T1000 (cell line): ENCODE data around the gene TEAD3.
"Not testable (repeated sequence)": the region's sequence is repeated elsewhere in the genome, so short reads cannot be mapped to it uniquely, and the experiment has no call there.

ENCODE experiments used
- DNase-seq: peaks from one replicate; lab custom pipeline; 2025; ENCODE audit warnings: mixed read lengths; lab: John Stamatoyannopoulos, UW

TEAD3 gene

GRCh38 chr6:35496841-35497570 is at the start of gene TEAD3:
TEAD3 (minus strand) TSS chr6:35497079.
- DNase-seq, result peak; percentile 63

DNA sequence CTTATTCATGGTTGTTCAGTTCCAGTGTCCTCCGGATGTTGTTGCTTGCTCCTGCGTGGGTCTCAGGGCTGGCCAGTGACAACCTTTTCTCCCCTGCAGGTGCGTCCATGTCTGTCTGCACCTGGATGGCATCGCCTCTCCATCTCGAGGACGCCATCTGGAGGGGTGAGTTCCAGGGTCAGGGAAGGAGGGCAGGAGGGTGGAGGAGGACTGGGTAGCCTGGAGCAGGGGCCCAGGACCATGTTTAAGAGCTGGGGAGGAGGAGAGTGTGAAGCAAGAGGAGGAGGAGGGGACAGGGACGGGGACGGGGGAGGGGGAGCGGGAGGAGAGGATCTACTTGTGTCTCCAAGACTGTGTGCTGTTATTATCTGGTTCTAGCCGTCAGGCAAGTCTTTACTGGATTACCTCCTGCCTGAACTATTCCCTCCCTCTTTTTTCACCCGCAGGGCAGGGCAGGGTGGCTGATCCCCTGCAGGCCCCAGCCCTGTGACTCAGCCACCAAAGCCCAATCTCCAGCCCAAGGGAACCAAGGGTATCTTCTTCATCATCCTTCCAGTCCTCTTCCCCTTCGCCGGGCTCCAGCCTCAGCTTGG is 48.0 kb upstream of the TEAD3 start:
- DNase-seq, result peak; percentile 27

GRCh38 chr6:35543459-35544193 is 46.7 kb upstream of the TEAD3 start:
- no peak for DNase-seq

DNA sequence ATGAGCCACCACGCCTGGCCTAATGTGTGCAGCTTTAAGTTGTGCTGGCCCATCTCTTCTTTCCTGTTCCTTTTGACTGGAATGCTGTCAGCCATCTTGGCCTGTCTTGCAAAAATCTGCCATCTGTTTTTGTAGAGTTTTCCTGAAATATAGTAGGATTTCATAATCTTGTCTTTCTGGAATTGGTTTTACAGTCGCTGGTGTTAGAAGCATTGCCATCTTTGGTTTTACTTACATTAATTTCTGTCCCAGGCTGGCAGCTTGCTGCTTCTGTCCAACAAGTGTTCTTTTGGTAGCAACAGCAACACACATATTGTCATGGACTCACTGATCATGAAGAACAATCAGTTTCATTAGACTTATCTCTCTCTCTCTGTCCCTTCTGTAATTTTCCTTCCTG is 45.0 kb upstream of the TEAD3 start:
- DNase-seq, result no peak

GRCh38 chr6:35539223-35539622 is 42.3 kb upstream of the TEAD3 start:
- DNase-seq, result no peak

GRCh38 chr6:35535847-35536246 is 39.0 kb upstream of the TEAD3 start:
- not testable (repeated sequence) for DNase-seq

GRCh38 chr6:35534407-35535170 is 37.7 kb upstream of the TEAD3 start:
- no peak for DNase-seq

DNA sequence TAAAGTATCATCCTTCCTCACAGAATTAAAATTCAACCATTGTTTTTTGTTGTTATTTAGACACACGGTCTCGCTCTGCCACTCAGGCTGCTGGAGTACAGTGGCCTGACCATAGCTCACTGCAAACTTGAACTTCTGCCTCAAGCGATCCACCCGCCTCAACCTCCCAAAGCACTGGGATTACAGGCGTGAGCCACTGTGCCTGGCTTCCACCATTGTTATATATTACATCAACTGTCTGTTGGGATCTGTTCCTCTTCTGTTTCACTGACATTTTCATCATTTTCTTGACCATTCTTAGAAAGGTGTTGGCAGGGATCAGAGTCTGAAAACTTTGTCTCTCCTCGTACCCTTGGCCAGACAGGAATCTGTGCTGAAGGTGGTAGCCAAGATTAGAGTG is 37.1 kb upstream of the TEAD3 start:
- DNase-seq, result no peak

DNA sequence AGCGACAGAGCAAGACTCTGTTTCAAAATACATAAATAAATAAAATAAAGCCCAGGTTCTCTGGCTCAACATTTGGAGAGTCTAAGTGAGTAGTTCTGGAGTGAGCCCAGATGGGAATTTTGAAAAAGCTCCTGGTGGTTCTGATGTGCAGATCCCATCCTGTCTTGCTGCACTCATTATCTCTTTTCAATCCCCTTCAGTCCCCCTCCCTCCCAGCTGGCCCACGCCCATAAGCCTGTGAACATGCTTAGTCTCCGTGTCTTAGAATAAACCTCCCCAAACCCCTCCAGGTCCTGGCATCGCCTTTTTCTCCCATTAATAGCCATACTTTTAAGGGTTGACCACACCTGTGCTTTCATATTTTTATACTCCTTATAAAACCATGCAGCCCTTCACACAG is 35.2 kb upstream of the TEAD3 start:
- no peak for DNase-seq

DNA sequence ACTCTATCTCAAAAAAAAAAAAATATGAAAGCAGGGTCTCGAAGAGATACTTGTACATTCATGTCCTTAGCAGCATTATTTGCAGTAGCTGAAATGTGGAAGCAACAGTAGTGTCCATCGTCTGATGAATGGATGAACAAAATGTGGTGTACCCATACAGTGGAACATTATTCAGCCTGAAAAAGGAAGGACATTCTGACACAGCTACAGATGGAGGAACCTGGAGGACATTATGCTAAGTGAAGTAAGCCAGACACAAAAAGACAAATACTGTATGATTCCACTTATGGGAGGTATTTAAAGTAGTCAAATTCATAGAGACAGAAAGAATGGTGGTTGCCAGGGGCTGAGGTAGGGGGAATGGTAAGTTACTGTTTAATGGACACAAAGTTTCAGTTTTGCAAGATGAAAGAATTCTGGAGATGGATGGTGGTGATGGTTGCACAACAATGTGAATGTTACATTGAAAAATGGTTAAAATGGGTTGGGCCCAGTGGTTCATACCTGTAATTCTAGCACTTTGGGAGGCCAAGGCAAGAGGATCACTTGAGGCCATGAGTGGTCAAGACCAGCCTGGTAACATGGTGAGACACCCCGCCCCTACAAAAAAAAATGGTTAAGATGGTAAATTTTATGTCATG is 27.6 kb upstream of the TEAD3 start:
- DNase-seq, result no peak

DNA sequence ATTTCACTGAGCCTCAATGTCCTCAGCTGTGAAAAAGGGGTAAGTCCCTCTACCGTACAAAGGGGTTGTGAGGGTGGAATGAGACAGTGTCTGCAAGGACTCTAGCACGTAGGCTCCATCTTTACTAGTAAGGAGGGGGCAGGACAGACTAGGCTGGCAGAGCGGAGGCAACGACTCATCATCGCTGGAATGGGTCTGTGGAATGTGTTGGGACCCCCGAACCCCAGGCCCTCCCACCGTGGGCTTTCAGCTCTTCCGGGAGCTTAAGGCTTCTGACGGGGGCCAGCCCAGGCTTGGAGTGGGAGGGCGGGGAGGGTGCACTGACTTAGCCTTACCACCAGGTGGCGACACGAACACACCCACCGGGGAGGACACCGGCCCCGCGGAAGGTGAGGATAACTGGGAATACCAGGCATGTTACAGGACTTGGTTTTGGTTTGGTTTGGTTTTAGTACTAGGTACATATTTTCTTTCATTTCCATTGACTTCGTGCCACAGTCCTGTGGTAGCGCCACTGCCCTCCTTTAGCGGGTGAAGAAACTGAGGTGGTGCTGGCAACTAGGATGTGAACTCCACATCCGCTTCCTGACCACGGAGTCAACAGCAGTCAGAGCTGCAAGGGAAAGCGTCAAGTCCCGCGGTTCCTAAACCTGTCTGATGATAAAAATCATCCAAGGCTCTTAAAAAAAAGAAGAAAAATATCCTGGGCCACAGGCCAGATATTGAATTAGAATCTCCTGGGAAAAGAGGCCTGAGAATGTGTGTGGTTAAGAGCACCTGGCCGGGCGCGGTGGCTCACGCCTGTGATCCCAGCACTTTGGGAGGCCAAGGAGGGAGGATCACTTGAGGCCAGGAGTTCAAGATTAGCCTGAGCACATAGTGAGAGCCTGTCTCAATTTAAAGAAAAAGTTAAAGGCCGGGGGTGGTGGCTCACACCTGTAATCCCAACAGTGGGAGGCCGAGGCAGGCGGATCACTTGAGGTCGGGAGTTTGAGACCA is 26.1 kb upstream of the TEAD3 start:
- DNase-seq, result peak; percentile 39

- no peak for DNase-seq
These were observed 25.3 kb upstream of the TEAD3 start for GRCh38 chr6:35522151-35522550.

- DNase-seq, result no peak
These were observed 24.4 kb upstream of the TEAD3 start for GRCh38 chr6:35521235-35521634.

- no peak for DNase-seq
These were observed 22.6 kb upstream of the TEAD3 start for GRCh38 chr6:35519313-35520015.

DNA sequence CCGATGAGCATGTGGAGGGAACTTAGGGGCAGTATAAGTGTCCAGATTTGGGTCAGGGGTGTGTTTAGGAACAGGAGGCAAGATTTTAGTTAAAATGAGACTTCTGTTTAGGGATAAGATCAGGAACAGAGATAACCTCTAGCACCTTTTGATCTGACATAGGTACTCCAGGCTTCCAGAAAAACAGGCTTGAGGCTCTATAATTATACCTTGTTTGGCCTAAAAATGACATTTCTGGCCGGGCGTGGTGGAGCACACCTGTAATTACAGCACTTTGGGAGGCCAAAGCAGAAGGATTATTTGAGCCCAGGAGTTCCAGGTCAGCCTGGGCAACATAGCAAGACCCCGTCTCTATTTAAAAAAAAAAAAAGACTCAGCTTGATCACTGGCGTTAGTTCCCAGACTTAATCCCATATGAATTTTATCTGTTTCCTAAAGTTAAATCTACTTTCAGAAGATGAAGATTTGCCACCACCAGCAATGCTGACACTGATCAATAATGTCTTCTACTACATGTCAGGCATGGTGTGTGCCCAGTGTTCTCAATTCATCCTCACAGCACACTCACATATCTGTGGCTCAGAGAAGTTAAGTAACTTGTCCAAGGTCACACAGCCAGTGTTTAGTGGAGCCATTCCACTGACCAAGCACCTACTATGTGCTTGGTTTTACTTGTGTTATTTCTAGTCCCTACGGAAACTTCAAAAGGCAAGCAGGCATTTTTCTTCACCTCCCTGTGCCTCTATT is 21.9 kb upstream of the TEAD3 start:
- DNase-seq, result no peak

- DNase-seq, result not testable (repeated sequence)
These were observed 21.1 kb upstream of the TEAD3 start for GRCh38 chr6:35517978-35518377.

DNA sequence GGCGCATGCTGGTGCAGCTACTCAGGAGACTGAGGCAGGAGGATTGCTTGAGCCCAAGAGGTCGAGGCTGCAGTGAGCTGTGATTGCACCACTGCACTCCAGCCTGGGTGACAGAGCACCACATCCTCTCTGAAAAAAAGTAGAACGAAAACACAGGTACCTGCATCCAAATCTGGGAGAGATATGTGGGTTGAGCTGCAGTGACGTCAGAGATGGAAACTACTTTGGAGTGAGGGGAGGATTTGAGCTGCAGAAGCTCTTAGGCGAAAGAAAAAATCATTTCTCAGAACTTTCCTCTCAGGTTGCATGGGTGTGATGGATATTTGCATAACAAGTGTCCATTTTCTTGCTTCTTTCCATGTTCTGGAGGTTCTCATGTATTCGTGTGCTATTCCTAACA is 19.8 kb upstream of the TEAD3 start:
- no peak for DNase-seq

DNA sequence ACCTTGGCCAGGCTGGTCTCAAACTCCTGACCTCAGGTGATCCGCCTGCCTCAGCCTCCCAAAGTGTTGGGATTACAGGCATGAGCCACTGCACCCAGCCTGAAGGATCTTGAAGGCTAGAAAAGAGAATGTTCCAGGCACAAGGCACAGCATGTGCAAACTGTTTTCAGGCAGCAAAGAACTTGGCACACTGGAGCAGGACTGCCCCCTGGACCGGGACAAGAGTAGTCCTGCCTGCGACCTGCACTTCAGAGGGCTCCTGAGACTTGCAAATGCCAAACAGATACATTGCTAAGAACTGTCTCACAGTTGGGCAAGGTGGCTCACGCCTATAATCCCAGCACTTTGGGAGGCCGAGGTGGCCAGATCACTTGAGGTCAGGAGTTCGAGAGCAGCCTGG is 19.1 kb upstream of the TEAD3 start:
- not testable (repeated sequence) for DNase-seq

GRCh38 chr6:35514587-35514986 is 17.7 kb upstream of the TEAD3 start:
- DNase-seq, result no peak
